Frontal cortex (tissue), 4 donors: ENCODE measurements around the gene SUPV3L1. TPM values are rescaled to one million over a fixed set of nuclear protein-coding genes. Genes with fewer than 3 reads are reported as not detected.
A peak's percentile ranks its signal among the peaks of the same experiment; 100 is the strongest.

Experiments
- DNase-seq, 2 donors: peaks; one replicate each; pipeline ENCODE4 v3.0.0; 2012; ENCODE audit warnings: low spot score in 2 of 2
- FAIRE-seq: peaks from 2 replicates; lab custom pipeline; 2012; peaks lifted over from hg19 to GRCh38; lab: Jason Lieb, UNC
- total RNA-seq: library from RNA; depleted of rRNA; stranded (reverse); fragments of >200 nt; gene quantifications from one replicate; pipeline ENCODE4 v1.2.3, GENCODE V29; 2014
- donor health status: control.
- donor health status: control.
- donor health status: control.

The SUPV3L1 gene
- total RNA-seq, 1 donor from 2014 or later = 40.4 TPM

DNA sequence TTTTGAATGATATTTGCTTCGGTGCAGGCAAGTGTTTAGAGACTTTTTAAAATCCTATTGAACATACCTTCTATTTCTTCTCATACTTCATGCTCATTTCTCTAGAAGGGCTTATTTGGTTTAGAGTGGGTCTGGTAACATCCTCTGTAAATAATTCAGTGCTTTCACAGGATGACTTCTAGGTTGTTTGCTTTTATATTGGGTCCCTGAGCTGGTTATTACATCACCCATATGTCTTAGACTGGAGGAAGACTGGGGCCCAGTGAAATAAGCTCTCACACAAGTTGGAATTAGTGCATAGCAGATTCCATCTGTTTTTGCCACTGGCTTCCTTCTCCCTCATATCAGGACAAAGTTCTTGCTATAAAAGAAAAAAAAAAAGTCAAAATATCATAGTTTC, 6.5 kb downstream of the SUPV3L1 start:
- no peak for DNase-seq
- FAIRE-seq = no peak

DNA sequence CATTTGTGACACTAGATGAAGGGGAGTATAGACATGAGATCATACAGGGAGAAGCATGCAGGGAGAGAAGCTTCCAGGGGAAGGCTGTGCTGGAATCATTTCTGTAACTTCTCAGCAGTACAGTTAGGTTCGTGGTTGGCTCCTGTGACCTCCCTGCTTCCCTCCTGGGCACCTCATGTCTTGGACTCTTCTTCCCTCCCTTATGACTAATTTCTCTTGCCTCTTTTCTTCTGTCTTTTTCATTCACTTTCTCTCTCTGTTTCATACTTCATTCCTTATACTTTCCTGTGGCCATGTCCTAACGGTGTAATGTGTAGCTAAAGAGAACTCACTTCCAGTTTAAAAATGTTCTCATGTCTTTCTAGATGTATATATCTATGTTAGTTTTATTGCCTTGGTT, 21.0 kb downstream of the SUPV3L1 start:
- no peak for DNase-seq
- FAIRE-seq = no peak

DNA sequence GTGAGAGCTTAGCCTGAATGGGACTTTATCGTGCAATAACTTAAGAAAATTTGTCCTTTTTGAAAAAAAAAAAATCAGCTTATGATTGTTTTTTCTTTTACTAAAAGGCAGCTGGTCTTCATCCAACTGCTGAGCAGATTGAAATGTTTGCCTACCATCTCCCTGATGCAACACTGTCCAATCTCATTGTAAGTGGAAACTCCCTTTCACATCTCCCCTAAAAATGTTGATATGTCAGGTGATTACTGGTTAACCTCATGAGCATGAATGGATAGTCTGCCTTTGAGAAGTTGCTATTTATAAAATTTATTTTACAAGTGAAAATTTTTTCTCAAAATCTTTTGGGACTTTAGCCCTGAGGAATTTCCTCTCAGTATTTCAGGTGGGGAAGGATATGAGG, 22.3 kb downstream of the SUPV3L1 start:
- no peak for FAIRE-seq
- DNase-seq = no peak

DNA sequence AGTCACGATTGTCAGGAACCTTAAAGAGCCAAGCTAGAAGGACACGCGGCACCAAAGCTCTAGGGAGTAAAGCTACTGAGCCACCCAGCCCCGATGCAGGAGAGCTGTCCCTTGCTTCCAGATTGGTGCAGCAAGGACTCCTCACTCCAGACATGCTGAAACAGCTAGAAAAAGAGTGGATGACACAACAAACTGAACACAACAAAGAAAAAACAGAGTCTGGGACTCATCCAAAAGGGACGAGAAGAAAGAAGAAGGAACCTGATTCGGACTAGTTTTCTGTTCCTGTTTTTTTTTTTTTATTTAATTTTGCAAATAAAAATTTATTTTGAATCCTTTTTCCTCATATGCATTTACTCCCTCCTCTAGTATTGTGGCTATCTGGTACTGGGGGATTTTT, 28.7 kb downstream of the SUPV3L1 start:
- DNase-seq (no peak), FAIRE-seq (no peak)

DNA sequence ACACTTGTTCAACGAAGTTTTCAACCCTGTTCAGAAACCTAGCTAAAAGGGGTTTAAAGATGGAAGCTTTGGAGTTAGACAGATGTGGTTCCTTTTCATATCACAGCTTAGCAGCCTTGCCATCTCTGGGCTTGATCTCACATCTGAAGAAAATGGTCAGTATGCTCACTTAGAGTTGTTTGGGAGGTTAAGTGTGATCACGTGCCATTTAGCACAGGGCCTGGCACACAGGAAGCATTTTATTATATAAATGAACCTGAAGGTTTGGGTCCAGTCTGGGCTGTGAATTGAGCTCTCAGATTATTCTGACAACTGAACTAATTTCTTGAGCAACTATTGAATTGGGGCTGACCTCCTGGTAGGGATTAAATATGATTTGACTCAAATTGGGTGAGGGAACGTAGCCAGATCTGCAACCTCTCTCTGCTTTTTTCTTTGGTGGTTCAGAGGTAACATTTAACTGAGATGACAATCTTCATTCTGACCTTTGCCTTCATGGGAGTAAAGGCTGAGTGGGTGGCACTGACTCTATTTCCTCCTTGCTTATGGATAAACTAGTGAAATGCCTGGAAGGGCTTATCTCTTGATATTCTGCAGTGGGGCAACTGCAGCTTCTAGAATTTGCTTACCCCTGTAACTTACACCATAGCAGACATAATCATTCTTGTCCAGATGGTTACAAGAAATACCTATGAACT, 29.9 kb downstream of the SUPV3L1 start:
- FAIRE-seq (no peak), DNase-seq (no peak)

DNA sequence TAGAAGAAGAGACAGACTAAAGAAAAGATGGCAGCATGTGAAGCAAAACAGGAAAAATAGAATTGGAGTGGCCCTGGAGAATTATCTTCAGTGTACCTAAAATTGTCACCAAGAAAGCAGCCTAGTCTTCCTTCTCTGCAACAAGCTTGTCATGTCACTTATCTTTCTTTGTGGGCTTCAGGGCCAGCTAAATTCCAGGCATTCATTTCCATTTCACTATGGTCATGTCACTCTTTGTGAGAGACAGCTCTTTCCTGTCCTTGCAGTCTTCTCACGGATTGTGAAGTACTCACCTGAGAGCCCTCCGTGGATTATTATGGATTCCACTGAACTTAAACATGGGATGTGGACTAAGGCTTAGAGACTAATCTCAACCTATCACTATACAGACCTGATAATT, 31.1 kb downstream of the SUPV3L1 start:
- FAIRE-seq (no peak), DNase-seq (no peak)

DNA sequence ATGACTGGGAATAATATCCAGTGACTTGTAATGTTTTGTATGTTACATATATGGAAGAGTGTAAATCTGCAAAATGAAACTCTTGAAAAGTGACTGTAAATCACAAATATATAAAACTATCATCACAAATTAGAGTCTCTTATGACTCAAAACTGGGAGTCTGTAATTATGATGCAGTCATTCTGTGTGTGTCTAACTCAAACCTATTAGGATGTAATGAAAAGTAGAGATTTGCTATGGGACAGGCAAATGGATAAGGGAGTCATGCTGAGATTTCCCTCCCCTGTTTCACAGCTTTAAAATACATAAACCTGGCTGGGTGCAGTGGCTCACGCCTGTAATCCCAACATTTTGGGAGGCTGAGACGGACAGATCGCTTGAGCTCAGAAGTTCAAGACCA, 31.5 kb downstream of the SUPV3L1 start:
- FAIRE-seq (no peak), DNase-seq (no peak)

DNA sequence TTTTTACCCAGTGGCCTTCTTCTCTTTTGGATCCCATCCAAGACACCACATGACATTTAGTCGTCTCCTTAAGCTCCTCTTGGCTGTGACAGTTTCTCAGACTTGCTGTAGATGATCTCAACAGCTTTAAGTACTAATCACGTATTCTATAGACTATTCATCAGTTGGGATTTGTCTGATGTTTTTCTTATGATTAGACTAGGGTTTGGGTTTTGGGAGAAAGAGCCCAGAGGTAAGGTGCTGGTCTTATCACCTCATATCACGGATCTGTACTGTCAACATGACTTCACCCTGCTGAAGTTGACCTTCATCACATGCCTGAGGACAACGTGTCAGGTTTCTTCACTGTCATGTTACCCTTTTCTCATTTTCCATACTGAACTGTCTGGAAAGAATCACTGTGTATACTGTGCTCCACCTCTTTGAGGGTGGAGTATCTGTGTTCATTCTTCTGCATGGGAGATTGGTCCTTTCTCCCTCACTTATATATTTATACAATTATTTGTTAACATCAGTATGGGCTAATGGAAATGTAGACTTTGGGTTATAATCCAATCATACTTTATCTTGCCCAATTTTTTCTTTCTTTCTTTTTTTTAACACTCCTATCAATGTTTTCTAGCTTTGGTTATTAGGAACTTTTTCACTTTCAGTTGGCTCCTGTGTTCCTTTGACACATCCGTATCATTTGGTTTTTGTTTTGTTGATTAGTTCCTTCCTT, 33.7 kb downstream of the SUPV3L1 start:
- FAIRE-seq = no peak
- no peak for DNase-seq

DNA sequence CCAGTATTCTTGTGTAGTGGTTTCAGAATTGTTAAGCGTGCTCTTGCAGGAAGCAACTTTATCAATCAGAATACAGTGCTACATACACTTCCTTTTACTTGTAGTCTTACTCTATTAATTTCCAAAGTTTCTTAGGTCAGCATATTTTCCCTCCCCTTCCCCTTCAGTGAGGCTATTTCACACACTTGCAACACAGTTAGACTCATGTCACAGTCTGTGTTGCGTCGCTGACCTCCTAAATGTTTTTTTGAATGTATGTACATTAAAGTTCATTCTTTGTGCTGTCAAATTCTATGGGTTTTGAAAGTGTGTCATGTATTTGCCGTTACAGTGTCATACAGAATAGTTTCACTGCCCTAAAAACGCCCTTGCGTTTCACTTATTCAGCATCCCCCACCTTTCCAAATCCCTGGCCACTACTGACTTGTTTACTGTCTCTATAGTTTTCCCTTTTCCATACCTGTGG, 34.7 kb downstream of the SUPV3L1 start:
- no peak for FAIRE-seq
- DNase-seq = no peak

DNA sequence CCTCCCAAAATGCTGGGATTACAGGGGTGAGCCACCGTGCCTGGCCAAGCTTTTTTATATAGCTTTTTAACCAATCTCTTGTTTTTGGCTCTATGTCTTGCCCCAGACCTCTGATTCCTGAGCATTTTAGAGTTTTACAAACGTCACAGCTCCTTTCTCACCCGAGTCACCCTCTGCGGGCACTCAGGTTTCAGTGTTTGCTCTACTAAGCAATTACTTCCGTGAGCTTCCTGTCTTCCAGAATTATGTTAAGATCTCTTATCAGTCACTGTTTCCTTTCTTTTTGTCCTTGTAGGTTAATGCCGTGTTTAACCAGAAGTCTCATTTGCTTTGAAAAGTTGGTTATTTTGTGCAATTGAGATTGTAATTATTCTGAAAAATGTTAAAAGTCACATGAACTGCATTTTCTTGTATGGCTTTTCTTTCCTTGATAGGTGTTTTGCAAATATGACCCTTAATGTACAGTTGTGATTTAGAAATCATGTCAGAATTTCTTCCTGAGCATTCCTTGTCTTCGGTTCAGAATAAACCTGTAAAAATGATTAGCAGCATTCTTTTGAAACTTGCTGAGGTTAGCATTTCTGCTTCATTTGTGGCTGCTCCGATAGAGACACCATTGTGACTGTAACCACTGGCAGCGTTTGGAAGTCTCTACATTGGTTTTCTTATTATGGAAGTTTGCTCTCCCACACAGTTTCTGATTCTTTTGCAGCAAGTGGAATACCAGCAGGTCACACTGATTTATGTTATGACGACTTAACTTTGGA, 35.6 kb downstream of the SUPV3L1 start:
- no peak for DNase-seq
- no peak for FAIRE-seq

DNA sequence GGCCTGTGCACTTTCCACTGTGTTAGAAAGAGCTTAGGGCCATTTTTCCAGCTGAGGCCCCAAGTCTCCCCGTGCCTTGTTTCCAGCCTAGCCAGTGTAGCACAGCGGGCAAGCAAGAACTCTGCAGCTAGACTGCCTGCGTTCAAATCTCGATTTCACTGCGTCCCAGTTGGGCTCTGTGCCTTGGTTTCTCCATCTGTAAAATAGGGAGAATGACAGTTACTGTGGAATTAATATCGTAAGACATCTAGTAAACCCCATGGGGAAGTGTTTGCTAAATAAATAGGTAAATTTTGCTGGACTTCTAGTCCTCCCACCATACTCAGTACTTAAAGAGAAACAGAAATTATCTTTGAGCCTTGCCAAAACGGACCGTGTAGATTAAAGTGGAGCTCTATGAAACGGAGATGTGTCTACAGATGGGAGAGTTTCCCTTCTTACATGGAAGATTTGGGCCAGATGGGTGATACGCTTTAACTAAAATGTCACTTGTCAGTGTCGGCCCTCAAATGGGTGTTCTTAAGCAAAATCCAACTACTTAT, 36.6 kb downstream of the SUPV3L1 start:
- FAIRE-seq = no peak
- DNase-seq = no peak

DNA sequence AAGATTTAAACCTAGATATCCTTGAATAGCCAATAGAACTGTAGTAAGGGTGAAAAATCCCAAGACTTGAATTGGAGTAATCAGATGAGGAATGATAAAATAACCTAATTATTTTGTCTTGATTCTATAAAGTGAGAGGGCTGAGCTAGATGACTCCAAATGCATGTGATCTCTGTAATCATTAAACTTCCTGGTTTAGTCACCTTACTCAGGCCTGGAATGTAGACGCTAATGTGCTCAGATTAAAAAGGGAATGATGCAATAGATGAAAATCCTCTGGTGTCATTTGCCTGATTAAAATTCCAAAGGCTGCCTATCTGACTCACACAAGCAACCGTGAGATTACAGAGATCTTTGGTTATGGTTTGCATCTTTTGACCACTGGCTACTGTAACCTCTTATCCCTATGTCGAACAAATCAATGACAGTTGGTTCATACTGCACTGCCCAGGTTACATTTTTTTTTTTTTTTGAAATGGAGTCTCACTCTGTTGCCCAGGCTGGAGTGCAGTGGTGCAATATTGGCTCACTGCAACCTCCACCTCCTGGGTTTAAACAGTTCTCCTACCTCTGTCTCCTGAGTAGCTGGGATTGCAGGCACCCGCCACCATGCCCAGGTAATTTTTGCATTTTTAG, 37.2 kb downstream of the SUPV3L1 start:
- DNase-seq (no peak), FAIRE-seq (no peak)

DNA sequence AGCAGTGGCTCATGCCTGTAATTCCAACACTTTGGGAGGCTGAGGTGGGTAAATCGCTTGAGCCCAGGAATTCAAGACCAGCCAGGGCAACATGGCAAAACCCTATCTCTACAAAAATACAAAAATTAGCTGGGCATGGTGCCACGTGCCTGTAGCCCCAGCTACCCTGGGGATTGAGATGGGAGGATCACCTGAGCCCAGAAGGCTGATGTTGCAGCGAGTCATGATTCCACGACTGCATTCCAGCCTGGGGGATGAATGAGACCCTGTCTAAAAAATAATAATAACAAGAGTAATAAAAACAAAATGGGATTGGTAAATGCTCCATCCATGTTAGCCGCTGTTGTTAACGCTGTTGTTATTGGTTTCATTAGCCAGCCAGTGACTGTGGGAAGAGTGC, 38.8 kb downstream of the SUPV3L1 start:
- DNase-seq = no peak
- no peak for FAIRE-seq

DNA sequence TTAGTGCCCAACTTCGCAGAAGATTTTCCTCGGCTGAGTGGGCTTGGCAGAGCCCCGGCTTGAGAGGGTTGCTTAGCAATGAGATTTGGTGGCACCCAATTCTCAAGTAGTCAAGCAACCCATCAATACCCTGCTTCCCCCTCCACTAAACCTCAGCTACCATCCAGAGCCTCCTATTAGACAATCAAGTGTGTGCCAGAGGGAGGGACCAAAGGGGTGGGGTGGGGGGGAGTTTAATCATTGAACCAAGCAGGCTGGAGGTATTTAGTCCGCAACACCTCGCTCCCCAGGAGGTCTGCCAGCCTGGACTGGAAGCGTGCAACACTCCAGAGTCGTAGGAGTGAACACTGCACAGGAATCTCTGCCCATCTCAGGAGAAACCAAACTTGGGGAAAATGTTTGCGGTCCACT, 40.0 kb downstream of the SUPV3L1 start, which contains the start of gene HKDC1:
Gene HKDC1, plus strand, starts transcription at position 292 of the 411 bp plus-strand sequence. Its CDS starts 104 bp downstream, at position 396.
- no peak for FAIRE-seq
- no peak for DNase-seq

DNA sequence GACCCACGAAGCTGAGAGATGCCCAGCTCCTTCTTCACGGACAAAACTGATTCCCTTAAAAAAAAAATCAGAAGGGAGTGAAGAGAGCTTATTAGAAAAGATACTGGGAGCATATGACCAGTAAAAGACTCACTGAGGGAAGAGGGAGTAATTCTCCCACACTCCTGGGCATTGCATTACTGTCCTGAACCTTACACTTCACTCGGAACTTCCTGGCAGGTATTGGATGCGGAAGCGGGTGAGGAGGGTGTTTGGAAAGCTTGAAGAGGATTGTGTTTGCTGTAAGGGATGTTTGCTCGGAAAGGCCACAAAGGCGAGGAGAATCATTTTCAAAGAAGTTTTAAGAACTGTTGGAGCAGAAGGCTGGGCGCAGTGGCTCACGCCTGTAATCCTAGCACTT, 40.5 kb downstream of the SUPV3L1 start:
- no peak for FAIRE-seq
- no peak for DNase-seq

DNA sequence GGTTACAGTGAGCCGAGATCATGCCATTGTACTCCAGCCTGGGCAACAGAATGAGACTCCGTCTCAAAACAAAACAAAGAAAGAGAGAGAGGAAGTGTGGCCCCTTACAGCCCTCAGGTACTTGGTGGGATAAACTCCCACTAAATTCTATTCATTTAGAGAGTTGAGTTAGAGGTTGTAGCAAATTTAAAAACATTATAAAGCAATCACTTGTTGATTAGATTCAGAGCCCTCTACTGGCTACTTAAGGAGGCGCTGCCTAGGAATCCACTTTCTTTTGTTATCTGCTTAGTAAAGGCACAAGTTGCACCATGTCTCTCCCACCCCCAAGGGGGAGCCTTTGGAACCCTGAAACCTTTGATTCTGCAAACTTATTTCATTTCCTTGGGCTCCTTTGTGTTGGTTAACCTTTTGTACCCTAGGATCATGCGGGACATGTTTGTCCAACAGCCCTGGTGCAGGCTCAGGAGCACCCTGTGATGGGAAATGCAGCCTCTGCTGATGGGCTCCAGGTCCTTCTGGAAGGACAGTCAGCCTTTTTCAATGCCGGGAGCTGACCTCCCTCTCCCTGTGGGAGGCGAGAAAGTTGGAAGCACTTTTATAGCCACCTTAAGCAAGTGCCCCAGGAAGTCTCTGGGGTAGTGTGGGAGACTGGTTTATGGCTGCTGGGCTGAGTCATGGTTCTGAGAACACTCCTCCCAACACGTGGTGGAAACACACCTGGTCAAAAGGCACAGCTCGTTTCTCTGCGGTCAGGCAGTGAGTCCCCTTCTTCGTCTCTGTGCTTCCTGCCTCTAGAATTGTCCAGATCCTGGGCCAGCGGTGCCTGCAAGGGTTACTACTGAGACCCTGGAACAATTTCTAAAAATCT, 42.4 kb downstream of the SUPV3L1 start:
- peak in 1 of 2 donors; percentile 46 for DNase-seq
- no peak for FAIRE-seq

DNA sequence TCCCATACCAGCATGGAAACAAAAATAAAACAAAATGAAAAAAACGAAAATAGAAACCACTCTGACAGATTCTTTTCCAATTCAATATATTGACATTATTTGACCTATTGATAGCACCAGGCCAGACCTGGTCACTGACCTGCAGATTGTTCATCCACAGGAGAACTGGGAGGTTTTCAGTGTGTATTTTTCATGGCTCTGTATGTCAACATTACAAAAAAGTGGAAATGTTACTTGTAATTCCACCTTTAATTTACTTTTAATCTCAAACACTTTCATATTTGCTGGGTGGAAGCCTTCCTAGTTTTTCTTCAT, 43.0 kb downstream of the SUPV3L1 start:
- FAIRE-seq (no peak), DNase-seq (no peak)

DNA sequence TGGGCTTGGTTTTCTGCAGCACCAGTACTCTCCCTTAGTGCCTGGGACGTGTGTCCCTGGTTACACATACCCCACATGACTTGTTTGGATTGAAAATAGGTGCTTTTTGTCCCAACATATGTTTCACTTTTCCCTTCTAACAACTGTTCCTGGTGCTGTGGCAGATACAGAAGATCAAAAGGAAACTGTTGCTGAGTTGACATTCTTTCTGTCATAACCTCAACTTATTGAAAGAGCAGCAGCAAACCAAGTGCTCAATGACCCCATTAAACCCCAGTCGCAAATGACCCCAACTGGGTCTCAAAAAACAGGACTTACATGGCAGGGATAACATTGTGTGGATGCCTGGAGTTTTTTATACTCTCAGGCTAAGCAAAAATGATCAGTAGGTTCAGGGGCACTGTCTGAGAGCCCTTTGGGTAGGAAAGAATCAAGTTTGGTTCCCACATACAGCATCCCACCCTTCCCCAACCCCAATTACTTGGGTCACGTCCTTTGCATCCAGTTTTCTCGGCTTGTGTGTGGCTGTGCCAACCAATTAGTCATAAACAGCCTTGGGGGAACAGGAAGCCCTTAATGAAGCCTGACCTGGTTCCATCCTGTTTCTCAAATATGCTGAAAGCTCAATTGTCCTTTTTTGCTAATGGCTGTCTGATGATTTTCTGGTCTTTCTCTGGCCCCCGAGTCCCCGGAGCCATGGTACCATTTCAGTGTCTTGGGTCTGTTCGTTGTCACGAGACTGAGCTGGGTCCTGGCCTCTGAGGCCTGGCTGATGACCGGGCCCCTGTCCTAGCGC, 45.0 kb downstream of the SUPV3L1 start:
- DNase-seq = no peak
- FAIRE-seq = no peak
